Measurements from ENCODE around the gene PADI4.
"Not testable (repeated sequence)": the region's sequence is repeated elsewhere in the genome, so short reads cannot be mapped to it uniquely, and the experiment has no call there.

The PADI4 gene

GRCh38 chr1:17400725-17401341 is 92.8 kb downstream of the PADI4 start:
- no peak for DNase-seq

- no peak for DNase-seq
These were observed 93.8 kb downstream of the PADI4 start for GRCh38 chr1:17401841-17402240.

- DNase-seq, result no peak
These were observed 95.1 kb downstream of the PADI4 start for GRCh38 chr1:17403081-17403480.

GRCh38 chr1:17404034-17404684 is 96.2 kb downstream of the PADI4 start:
- no peak for DNase-seq

GRCh38 chr1:17404820-17405219 is 96.8 kb downstream of the PADI4 start:
- DNase-seq, result no peak

GRCh38 chr1:17405898-17406759 is 98.1 kb downstream of the PADI4 start:
- peak; percentile 23 for DNase-seq

GRCh38 chr1:17406760-17407475 is 98.9 kb downstream of the PADI4 start:
- DNase-seq, result not testable (repeated sequence)

- DNase-seq, result not testable (repeated sequence)
These were observed 100.0 kb downstream of the PADI4 start for GRCh38 chr1:17407786-17408514.

GRCh38 chr1:17409391-17409811 is 101.4 kb downstream of the PADI4 start:
- no peak for DNase-seq

GRCh38 chr1:17412093-17412870 is 104.3 kb downstream of the PADI4 start:
- DNase-seq, result no peak
